ENCODE data around the gene TSPAN18.

Gene TSPAN18

DNA sequence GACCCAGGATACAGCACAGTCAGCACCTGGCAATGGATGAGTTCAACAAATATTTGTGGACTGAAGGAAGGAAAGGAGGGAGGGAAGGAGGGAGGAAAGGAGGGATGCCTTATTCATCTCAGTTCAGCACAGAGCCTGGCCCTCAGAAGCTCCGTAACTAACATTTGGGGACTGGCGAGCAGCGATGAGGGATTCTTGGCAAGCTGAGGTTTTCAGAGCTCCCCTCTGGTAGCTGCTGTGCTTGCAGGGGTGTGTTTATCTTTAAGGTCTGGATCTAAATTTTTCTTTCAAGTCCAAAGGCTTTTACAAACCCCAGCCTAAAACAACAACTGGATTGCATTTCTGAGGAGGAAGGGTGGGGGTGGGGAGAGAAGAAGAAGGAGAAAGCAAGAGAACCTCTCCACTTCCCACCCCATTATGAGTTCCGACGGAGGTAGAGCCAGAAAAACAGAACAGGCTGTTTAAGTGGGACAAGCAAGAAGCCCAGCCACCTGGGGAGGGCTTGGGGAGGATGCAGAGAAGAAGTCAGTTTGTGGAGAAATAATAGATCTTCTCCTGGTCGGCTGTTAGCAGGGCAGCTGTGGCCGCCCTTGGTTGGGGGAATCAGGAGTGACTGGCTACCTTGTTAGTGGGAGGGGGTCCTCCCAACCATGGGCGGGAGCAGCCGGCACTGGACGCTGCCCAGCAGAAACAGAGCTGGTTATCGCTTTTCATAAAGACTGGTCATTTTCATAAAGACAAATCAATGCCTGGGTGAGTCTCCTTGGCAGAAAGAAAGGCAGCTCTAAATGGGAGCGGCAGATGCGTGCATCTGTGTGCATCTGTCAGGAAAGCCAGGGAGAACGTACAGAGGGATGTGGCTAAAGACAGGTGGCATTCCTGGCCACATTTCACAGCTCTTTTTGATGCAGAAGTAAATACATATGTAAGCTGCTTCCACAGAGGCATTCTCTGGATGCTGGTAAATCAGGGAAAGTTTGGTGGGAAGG lies 78.0 kb downstream of the TSPAN18 start:
- no peak for DNase-seq

GRCh38 chr11:44805596-44805995 lies 78.8 kb downstream of the TSPAN18 start:
- no peak for DNase-seq

DNA sequence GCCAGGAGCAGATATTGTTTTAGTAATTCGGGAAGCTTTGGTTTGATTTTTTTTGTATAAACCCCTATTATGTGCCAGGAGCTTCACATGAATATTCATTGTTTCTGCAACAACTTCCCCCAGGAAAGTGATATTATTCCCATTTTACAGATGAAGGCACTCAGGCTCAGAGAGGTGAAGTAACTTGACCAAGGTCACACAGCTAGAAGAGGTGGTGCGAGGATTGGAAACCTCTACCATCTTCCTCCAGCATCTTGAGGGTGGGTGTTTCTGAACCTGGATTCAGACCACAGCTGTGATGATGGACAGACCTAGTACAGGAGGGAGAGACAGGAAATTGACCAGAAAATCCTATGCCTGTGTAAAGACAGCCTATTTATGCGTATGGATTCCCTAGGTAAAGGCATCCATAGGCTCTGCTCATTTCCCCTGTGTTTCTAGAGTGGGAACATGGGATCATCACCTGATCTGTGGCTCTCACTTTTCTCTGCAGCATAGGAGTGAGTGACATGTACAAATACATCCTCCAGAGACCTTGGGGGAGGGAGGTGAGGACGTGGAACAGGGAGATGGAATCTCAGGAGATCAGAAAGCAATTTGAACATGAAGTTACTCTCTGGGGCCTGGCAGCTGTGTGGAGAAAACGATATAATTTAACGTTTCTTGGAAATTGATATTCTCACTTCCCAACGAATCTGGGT lies 81.4 kb downstream of the TSPAN18 start:
- no peak for DNase-seq

DNA sequence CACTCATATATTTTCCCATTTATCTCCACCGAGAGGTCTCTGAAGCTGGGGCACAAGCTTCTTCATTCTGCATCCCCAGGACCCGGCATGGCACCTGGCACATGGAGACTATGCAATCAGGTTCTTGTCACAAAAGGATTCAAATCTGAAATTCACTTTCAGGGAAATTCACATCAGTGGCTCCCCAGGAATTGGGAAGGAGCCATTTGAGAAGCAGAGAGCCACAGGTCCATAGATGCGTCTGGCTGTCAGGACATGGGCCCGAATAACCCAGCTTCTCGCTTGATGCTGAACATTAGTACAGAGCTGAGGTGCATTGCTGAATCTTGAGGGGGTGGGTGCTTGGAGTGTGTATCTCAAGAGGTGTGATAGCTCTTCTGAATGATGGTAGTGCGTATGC lies 82.5 kb downstream of the TSPAN18 start:
- DNase-seq: no peak

- no peak for DNase-seq
These were observed 85.2 kb downstream of the TSPAN18 start for GRCh38 chr11:44811841-44812448.

DNA sequence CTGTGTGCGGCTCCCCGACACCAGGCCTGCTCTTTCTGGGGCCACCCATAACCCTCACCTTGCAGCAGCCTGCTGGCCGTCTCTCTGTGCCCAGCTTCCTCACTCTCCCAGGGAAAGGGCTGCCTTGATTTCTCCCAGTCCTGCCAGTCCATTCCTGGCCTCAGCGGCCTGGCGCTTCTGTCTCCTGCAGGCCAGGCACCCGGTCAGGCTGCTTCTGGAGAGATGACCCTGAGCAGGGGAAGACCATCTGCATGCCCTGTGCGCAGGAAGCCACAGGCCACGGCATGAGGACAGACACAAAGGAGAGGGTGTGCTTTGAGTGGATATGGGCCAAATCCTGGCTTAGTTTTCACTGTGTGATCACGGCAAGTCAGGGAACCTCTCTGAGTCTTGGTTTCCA lies 86.2 kb downstream of the TSPAN18 start:
- DNase-seq: no peak

GRCh38 chr11:44813401-44813800 lies 86.6 kb downstream of the TSPAN18 start:
- no peak for DNase-seq

DNA sequence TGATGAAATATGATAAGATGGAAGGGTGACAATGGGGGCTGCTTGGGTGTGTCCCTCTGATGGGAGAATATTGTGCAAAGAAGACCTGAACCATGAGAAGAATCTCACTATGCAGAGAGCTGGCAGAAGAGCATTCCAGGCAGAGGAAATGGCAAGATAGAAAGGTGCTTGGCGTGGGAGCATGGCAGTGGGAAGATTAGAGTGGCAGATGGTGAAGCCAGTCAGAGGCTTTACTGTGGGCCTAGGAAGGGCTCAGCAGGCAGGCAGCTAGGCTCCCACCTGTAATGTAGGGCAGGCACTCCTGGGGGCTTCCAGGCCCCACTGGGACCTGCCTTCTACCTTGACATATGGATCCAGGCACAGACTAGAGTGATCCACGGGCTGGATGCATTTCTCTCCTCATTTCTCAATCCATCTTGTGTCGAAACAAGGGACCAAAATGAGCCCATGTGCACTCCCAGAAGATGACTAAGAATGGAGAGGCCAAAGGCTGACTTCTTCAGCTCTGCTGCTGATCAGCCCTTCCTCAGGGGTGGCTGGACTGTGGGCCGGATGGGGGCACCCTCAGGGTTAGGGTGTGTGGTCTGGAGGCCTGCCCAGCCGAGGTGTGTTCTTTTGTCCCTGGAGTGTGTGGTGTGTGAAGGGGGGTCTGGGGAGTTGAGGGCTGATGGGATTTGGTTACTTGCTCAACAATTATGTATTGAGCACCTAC lies 88.3 kb downstream of the TSPAN18 start:
- DNase-seq: peak; percentile 49 to 53

DNA sequence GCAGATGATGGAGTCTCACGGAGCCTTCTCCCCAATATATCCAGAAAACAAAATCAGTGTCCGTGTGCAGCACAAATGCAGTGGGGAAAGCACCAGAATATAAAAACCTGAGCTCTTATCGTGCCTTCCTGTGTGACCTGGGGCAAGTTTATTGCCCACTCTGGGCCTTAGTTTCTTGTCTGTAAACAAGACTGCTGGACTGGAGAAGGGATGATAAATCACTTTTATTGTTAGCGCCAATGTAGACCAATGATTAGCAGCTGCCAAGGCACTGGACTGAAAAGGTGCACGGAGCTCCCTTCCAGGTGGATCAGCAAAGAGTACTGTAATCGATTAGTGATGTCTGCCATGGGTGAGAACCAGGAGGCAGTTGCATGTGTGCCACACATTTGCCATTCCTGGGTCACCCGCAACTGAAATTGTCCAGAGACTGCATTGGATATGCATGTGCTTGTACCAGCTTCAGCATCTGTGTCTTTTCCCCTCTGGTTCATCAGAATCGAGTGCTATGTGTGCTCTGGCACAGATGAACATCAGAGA lies 89.2 kb downstream of the TSPAN18 start:
- DNase-seq: no peak

- no peak for DNase-seq
These were observed 90.0 kb downstream of the TSPAN18 start for GRCh38 chr11:44816761-44817160.

DNA sequence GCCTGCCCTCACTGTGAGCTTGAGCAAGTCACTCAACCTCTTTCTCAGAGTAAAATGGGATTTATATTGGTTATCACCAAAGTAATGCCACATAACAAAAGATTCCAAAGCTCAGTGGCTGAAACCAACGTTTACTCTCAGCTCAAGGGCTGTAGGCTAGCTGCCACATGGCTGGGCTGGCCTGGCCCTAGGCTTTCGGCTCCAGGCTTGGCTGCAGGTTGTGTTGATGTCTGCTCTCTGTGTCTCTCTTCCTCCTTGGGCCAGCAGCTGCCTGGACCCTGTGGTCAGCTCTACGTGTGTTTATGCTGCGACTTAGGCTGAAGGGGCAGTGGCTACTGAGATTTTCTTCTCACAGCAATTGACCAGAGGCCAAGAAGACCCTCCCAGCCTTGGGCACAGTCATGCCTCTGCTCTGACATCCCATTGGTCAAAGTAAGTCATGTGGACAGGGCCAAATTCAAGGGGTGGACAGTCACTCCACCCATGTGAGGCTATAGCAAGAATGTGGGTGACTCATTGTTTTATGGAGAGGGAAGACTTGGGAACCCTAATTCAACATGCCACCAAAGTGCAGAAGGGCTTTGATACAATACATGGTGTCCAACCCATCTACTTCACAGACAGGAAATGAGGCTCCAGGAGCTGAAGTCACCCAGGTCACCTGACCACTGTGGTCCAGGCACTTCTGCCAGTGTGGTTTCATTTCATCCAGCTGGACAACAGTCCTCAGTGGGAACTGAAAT lies 90.6 kb downstream of the TSPAN18 start:
- DNase-seq: no peak

DNA sequence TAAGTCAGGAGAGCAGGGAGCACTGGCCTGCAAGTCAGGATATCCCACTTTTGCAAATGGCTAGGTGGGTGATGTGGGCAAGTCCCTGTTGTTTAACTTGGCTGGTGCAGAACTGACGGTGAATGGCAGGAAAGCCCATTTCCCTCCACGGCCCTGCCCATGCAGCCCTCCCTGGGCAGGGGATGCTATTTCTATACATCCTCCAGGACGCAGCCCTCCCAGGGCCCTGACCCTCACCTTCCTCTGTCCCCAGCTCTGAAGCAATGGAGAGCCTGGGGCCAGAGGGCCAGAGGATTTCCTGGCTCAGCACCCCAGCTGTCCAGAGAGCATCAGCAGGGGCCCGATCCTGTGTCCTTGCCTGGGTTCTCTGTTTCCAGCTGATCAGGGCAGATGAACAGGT lies 91.3 kb downstream of the TSPAN18 start:
- DNase-seq: no peak

GRCh38 chr11:44819346-44819745 lies 92.6 kb downstream of the TSPAN18 start:
- DNase-seq: no peak

GRCh38 chr11:44822369-44822768 lies 95.6 kb downstream of the TSPAN18 start:
- DNase-seq: no peak

DNA sequence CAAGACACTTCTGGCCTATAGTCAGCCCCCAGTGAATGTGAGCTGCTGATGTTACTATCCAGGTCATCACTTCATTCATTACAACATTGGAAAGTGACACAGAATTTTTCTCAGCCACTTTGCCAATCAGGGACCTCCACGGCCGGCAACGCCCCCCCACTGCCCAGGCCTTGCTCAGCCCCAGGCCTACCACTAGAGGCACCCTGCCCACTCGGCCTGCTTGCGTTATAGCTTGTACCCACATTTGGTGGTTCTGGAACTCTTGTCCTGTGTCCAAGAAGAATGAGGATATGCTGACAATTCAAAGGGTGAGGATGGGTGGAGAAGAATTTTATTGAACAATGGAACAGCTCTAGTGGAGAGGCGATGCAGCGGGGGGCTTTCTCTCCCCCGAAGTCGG lies 96.2 kb downstream of the TSPAN18 start:
- DNase-seq: no peak

DNA sequence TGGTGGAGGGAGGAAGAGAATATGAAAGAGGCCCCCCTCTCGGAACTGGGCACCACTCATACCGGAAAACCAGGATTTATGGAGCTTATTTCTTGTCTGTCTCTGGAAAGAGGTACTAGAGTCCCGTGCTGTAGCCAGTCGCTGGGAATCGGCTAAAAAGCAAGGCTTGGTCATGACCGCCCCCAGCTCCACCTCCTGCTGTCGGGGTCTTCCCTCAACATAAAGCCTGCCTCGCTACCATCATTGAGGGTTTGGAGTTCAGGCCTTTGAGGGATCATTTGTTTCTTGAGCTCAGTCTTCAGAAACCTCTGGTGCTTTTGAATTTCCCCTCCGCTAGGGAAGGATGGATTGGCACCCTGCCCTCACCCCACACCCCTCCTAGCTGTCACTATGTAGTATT lies 97.1 kb downstream of the TSPAN18 start:
- no peak for DNase-seq

- DNase-seq: no peak
These were observed 97.5 kb downstream of the TSPAN18 start for GRCh38 chr11:44824300-44824704.

DNA sequence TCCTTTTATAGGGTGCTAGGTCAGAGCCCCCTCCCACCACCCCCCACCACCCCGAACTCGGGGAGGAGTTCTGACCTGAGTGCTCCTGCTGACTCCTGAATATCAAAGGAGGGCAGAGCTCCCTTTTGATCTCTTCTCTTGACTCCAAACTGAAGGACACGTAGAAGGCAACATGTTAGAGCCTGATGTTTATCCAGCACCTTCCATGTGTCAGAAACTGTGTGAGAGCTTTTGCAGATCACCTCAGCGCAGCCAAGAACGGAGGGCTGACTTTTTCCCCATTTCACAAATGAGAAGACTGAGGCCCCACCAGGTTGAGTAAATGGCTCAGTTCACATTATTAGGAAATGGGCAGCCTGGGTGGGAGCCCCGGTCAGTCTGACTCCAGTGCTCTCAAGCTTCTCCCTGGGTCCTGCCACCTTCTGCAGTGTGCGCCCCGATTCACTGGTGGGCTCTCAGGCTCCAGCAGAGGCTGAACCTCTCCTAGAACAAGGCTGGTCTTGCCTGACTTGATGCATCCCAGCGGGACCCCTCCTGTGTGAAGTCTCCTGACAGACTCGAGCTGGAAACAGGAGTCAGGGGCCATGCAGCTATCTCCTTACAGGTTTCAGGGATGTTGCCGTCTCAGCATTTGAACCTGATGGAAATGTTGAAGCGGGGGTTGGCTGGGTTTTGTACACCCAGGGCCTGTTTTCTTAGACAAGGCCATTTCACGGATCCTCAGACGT lies 98.5 kb downstream of the TSPAN18 start:
- no peak for DNase-seq

GRCh38 chr11:44826922-44827643 lies 100.3 kb downstream of the TSPAN18 start:
- DNase-seq: no peak

DNA sequence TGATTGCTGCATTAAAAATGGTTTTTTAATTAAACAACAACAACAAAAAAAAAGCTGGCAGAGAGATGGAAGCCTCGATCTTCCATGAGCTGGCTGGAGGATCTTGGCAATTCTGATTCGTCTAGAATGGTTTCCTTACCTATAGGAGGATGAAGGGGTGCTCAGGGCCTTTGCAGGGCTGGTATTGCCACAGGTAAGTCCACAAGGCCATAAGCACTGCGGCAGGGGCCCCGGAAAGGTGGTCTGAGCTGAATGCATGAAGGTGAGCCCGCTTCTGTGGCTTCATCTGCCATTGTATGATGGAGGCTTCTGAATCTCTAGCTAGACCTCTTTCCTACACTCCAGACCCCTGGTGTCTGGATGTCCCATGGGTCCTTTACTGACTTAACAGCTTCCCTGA lies 101.5 kb downstream of the TSPAN18 start:
- no peak for DNase-seq

DNA sequence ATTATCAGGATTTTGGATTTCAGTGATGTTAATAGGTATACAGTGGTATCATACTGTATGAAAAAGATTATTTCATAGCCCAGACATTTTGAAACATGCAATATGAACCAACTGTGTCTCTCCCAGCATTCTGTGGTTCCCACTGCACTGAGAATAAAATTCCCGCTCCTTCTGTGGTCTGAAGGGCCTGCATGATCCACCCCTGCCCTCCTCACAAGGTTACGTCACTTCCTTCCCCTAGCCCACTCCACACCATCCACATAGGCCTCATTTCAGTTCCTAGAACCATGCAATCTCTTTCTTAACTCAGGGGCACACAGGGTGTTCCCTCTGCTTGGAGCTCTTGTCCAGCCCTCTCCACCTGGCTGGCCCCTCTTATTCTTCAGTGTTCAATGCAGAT lies 103.1 kb downstream of the TSPAN18 start:
- DNase-seq: peak; percentile 68 to 85
